AML-193 (cell line): ENCODE data around the gene NUDT3.
A peak's percentile ranks its signal among the peaks of the same experiment; 100 is the strongest.
"Not testable (repeated sequence)": the region's sequence is repeated elsewhere in the genome, so short reads cannot be mapped to it uniquely, and the experiment has no call there.

Experiments used
- DNase-seq, 2 experiments: peaks; one replicate each; lab custom pipeline; 2025; lab: John Stamatoyannopoulos, UW

NUDT3 gene

DNA sequence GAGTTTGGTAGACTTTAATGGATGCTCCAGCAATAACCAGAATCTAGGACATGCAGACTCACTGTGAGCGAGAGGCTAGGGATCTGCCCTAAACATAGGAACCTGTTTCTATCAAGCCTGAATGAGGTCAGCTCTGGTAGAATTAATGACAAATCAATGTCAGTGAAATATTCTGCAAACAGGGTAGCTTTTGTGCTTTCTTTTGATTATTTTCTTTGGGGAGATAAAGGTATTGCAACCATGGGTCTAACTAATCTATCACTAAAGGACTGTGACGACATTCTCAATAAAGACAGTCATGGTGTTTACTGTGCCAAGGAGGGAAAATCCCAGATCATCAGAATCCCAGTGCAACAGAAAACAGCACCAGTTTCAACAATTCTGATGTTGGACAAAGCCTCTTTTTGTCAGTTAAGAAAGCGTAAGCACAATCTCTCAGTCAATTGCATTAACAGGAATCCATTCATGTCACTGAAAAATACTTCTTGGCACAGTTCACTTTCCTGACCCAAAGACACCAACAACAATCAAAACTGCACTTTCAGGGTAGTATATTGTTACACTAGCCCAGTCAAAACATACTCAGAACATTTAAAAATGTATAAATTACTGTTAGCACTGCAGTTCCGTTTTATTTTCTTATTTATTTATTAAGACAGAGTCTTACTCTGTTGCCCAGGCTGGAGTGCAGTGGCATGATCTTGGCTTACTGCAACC lies 106.9 kb downstream of the NUDT3 start:
- DNase-seq: no peak

DNA sequence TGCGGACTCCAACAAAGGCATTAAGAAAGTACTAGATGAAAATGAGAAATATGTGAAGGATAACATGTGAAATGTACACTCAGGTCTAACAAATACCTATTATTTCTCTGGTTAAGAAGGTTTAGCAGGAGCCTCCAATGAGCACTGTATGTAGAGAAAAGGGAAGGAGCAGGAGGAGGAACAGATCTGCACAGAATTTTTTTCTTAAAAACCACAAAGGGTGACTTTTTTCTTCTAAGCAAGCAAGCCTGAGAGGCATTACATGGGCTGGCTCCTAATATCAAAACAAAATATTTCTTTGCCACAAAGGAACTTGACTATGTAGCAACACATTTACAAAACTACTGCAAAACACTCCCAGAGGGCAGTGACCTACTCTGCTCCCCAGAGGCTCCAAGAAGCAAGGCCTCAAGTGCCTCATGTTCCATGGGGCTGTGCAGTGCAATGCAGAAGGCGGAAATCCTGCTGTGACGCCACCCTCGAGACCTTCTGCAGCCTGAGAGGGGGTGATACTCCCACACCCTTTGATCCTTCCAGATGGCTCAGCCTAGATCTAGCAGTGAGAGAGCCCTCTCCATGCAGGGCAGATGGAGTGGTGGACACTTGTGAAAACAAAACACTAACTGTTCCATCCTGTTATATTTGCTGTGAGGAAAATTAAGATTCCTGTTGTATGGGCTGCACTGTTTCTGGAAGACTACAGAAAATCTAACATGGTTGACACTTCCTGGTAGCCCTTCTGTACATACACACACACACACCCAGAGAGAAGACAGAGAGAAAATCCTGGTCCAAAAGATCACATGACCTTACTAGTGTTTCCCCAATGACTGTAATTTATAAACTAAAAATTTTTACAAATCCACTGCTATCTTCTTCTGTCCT lies 107.7 kb downstream of the NUDT3 start:
- peak; percentile 100 for DNase-seq

DNA sequence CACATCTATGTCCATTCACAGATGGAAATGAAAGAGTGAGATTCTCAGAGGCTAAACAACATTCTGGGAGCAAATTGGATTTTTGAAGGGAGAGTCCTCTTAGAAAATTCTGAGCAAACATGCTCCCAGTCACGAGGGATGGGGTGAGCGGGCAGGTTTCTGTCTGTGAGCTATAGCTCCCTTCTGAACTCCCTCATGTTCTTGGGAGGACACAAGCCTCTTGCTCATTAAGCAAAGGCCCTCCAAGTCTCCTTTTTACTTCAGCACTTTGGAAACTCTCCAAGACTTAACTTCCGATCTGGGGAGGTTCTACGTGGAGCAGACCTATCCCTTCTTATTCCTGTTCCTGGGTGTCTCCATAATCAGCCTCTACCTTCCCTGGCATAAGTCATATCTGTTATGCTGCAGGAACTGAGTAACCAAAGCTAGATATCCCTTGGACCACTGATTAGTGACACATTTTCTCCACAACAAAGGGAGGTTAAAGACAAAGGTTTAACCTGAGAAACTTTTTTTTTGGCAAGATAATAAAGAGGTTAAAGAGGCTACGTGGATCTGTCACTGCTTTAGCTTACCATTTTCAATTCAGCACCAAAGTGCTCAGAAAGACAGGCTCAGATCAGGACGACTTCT lies 110.7 kb downstream of the NUDT3 start:
- DNase-seq: no peak

DNA sequence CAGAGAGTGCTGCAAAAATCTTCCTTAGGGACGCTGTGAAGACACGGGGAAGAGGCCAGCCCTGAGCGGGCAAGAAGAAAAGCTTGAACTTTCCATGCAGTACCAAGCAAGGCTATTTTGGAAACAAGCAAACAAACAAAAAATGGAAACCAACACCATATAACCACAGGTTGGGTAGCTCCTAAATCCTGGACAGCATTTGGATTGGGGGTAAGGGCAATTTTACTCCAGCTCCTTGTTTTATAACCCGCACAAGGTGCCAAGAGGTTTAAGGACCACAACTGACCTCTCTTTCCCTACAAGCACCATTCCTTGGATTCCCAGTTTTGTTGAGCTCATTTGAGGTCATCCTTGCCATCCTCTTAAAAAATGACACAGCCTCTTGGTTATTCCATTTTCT lies 112.3 kb downstream of the NUDT3 start:
- DNase-seq: no peak

DNA sequence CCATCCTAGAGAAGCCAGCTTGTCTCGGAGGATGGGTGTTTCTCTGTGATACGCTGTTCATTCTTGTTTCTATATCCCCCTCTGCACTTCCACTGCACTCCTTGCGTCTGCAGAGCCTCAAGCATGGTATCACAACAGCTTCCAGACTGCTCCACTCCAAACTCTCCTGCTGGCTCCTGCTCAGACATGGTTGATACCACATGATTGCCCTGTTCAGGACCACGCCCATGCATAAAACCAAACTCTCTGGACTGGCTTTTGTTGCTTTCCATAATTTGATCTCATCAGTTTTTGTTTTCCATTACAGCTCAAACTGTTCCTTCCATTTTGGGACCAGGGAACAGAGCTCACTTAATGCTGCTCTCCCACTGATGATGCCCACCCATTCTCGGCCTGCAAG lies 113.6 kb downstream of the NUDT3 start:
- DNase-seq: no peak

DNA sequence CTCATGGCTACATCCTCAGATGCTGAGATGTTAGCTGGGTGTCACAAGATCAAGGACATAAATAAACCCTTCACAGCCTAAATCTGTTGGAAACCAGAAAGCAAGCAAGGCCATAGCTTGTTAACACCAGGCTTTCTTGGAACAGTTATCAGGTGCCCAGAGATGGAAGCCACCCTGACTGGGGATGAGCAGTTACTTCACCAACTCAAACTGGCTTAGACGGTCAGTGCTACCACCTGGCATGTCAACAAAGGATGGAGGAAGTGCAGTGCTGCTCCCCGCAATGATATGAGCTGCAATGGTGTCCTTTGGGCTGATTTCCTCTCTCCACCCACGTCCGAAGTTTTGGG lies 114.7 kb downstream of the NUDT3 start:
- DNase-seq: no peak

DNA sequence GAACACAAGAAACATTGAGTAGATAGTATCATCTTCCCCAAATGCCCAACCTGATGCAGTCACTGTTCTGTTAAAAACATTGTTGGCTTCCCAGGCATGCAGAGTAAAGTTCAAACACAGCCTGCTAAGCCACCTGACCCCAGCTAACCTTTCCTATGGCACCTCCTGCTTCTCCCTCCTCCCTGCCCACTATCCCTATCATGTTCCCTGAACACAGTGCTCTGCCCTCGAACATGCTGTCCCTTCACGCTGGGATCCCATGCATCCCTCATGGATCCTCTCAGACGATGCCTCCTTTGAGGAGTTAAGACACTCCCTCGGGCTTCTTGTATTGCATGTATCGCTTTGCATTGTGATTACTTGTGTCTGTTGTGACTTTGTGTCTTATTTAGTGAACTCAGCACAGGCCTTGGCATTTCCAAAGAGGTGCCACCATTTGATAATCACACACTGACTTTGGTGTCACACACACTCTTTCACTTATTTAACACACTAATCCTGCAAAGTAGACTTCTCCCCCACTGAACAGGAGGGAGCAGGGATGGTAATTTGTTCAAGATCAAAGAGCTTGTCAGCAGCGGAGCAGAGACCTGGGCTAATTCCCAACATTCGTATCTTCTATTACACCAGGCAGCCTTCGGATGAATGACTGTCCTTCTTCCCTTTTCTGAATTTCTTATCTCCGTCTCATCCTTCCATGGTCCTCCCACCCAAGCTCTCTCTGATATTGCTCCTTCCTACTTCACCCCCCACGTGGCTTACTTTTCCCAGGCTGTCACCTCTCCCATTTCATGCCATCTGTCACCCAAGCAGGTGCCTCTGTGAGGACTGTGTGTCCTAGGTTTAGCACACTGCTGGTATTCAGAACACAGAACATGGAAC lies 115.3 kb downstream of the NUDT3 start:
- no peak for DNase-seq

DNA sequence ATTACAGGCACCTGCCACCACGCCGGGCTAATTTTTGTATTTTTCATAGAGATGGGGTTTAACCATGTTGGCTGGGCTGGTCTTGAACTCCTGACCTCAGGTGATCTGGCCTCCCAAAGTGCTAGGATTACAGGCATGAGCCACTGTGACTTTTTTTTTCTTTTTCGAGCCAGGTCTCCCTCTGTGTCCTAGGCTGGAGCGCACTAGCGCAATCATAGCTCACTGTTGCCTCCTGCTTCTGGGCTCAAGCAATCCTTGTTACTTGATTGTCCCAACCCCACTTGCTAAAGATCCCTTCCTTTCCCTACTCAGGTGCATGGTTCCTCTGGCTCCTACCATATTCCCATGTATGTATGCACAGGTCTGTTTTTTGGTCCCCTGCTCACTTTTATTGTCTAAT lies 116.3 kb downstream of the NUDT3 start:
- DNase-seq: no peak

DNA sequence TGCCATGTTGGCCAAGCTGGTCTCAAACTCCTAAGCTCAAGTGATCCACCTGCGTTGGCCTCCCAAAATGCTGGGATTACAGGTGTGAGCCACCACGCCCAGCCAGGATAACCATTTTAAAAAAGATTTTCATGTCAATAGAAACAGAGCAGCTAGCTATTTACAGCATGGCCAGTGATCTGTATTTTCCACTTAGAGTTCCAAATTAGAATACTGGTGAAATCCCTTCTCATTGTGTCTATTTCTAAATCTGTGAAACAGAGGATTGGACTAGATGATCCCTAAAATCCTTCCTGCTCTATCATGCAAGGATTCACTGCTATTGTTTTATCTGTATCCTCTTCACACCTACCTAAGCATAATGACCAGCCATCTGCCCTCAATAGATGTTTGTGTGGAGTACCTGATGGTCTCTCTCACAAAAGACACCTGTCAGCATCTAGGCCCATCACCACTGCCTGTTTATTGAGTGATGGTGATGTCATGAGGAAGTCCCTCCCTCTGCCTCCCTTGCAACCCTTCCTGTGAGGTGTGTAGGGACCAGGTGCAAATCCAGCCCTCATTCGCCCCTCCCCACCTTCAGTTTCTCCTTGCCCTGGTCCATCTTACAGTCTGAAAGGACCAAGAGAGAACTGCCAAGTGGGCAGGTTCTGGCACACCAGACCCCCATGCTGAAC lies 117.2 kb downstream of the NUDT3 start:
- DNase-seq: no peak

DNA sequence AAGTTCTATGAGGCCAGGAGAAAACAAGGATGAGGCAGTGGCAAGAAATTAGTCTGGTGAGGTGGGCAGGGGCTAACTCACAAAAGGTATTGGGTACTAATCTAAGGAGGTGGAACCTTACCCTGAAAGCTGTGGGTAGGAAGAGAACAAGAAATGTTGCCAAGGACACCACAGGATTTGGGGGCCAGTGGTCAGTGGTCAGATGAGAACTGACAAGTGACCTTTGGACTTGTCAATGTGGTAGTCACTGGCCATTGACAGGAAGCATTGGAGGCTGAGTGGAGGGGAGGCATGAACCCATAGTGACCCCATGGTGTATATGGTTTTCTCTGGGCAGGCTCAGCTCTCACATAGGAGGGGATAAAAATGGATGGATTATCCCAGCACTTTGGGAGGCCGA lies 118.3 kb downstream of the NUDT3 start:
- no peak for DNase-seq

DNA sequence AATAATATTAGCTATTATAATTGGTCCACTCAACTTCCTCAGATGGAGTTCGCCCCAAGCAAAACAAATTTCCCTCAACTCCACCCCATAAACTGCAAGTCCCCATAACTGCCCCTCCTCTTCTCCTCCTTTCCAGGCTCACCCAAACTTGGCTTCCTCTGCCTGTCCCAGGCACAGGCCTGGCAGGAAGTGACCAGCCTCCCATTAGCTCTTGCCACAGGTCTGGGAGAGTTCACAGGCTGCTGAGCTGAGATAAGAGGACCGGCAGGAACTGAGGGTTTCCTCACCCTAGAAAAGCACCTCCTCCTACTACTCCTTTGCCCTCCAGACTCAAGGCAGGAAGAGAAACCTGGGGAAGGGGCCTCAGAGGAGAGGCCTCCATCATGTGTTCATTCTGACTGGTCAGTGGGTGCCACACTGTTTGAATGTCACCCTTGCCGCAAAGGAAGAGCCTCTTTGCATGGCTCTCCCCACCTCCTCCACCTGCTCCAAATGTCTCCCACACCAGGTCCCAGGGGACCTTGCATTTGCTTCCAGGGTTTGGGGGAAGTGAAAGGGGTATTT lies 119.1 kb downstream of the NUDT3 start:
- DNase-seq: peak; percentile 97 to 98

DNA sequence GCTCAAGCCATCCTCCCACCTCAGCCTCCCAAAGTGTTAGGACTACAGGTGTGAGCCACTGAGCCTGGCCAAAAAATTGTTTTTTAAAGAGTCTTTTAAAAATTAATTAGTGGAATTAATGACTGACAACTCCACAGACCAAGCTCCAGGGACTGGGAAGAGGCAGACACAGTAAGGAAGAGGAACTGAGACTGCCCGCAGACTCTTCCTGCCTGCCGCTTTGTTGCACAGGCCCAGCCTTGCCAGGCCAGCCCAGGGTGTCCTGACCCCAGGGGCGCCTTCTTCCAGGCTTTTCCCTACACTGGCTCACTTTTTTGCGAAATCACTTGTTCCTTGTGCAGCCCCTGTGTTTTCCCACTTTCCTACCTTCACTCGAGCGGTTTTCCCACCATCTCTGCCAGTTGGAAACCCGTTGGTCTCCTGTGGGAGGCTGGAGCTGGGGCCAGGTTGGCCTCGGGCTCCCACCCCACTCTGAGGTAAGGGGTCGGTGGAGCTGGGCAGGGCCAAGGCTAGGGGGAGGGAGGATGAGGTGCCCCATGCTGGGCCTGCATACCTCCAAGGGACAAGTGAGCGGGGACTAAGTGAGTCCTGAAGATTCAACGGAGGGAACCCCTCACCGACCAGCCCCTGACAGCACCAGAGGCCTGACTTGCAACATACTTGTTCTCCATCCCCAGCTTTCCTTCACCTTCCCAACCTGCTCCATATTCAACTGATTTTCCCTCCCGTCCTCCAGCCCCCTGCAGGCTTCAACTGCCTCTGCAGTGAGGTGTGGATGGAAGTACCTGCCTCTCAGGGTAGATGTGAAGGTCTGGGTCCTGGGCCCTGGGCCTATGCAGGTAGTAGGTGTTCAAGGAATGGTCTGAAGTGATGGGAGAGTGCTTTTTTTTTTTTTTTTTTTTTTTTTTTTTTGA lies 120.2 kb downstream of the NUDT3 start:
- DNase-seq: peak; percentile 16 to 46

DNA sequence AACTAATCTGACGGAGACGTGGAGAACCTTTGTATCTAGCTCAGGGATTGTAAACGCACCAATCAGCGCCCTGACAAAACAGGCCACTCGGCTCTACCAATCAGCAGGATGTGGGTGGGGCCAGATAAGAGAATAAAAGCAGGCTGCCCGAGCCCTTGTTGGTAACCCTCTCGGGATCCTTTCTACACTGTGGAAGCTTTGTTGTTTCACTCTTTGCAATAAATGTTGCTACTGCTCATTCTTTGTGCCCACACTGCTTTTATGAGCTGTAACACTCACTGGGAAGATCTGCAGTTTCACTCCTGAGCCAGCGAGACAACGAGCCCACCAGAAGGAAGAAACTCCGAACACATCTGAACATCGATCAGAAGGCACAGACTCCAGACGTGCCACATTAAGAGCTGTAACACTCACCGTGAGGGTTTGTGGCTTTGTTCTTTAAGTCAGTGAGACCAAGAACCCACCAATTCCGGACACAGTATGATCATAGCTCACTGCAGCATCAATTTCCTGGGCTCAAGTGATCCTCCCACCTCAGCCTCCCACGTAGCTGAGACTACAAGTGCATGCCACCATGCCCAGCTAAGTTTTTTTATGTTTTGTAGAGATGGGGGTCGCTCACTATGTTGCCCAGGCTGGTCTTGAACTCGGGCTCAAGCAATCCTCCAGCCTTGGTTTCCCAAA lies 122.7 kb downstream of the NUDT3 start:
- not testable (repeated sequence) for DNase-seq

DNA sequence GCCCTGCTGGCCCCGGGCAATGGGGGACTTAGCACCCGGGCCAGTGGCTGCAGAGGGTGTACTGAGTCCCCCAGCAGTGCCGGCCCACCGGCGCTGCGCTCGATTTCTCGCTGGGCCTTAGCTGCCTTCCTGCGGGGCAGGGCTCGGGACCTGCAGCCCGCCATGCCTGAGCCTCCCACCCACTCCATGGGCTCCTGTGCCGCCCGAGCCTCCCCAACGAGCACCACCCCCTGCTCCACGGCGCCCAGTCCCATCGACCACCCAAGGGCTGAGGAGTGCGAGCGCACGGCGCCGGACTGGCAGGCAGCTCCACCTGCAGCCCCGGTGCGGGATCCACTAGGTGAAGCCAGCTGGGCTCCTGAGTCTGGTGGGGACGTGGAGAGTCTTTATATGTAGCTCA lies 123.3 kb downstream of the NUDT3 start:
- not testable (repeated sequence) for DNase-seq

DNA sequence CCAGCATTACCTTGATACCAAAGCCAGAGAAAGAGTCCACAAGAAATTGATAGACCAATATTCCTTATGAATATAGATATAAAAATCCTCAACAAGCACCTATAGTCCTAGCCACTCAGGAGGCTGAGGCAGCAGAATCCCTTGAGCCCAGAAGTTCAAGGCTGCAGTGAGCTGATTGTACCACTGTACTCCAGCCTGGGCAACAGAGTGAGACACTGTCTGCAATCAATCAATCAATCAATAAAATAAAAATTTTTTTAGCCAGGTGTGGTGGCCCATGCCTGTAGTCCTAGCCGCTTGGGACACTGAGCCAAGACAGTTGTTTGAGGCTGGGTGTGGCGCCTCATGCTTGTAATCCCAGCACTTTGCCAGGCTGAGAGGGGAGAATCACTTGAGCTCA lies 124.7 kb downstream of the NUDT3 start:
- no peak for DNase-seq

DNA sequence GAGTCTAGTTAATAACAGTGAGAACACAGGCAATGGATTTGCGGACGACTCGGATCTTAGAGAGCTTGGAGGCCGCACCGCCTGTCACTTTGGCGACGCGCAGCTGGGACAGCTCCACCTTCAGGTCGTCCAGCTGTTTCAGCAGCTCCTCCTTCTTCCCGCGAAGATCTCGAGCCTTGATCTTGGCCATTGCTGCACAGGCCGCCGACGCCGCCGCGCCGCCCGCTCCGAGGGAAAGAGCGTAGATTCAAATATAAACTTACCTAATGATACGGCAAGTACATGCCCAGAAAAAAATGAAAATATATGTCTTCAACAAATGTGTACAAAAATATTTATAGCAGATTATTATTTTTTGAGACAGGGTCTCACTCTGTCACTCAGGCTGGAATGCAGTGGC lies 129.0 kb downstream of the NUDT3 start:
- not testable (repeated sequence) for DNase-seq

DNA sequence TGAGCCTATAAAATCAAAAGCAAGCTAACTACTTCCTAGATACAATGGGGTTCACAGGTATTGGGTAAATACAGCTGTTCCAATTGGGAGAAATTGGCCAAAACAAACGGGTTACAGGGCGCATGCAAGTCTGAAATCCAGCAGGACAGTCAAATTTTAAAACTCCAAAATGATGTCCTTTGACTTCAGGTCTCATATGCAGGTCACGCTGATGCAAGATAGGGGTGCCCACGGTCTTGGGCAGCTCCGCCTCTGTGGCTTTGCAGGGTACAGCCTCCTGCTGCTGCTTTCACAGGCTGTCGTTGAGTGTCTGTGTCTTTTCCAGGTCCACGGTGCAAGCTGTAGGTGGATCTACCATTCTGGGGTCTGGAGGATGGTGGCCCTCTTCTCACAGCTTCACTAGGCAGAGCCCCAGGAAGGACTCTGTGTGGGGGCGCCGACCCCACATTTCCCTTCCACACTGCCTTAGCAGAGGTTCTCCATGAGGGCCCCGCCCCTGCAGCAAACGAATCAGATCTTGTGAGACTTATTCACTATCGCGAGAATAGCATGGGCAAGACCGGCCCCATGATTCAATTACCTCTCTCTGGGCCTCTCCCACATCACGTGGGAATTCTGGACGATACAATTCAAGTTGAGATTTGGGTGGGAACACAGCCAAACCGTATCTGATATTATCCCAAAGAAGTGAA lies 131.7 kb downstream of the NUDT3 start:
- no peak for DNase-seq

DNA sequence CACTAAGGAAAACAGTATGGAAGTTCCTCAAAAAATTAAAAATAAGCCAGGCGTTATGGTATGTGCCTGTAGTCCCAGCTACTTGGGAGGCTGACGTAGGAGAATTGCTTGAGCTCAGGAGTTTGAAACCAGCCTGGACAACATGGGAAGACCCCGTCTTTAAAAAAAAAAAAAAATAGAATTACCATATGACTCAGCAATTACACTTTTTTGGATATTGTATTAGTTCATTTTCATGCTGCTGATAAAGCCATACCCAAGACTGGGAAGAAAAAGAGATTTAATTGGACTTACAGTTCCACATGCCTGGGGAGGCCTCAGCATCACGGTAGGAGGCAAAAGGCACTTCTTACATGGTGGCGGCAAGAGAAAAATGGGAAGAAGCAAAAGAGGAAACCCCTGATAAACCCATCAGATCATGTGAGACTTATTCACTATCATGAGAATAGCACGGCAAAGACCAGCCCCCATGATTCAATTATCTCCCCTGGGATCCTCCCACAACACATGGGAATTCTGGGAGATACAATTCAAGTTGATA lies 132.9 kb downstream of the NUDT3 start:
- DNase-seq: no peak
